Adrenal gland (tissue), 5 donors: ENCODE measurements around the gene ESR2.

Experiments
- CTCF ChIP-seq, 6 experiments: fragments of 450-650 bp in 4 of 6; fragments of 200-600 bp in 2 of 6; sonication (generic) in 1 of 6; IDR thresholded peaks; 1 replicate in 5 of 6; 2 replicates in 1 of 6; pipeline versions ENCODE4 v1.5.1 to v1.8.0; 2016 to 2021; ENCODE audit warnings: antibody characterized with exemption in 6 of 6, mild to moderate bottlenecking in 2 of 6, moderate library complexity in 1 of 6
- POLR2A ChIP-seq, 2 donors: fragments of 450-650 bp; IDR thresholded peaks; one replicate each; pipeline ENCODE4 v1.6.1; 2017; ENCODE audit warnings: antibody characterized with exemption in 2 of 2, mild to moderate bottlenecking in 2 of 2, moderate library complexity in 1 of 2
- donor health status: DM: no; HTN: no; CAD: no.

- TF ChIP-seq CTCF (IDR thresholded peaks at IDR 0.05) (no peak), POLR2A (IDR thresholded peaks at IDR 0.05) (no peak)
Observed at GRCh38 chr14:64227856-64228255, 66.3 kb downstream of the ESR2 start.
